GM21447 (cell line): Measurements from ENCODE around the gene AKR1C3.
"Not testable (repeated sequence)": the region's sequence is repeated elsewhere in the genome, so short reads cannot be mapped to it uniquely, and the experiment has no call there.

Source experiments
- ATAC-seq: cut with Tn5 transposase; IDR thresholded peaks from one replicate; pipeline ENCODE4 v1.9.1; 2021; ENCODE audit not compliant: unreplicated experiment

The AKR1C3 gene

GRCh38 chr10:5088703-5089261 lies 5.4 kb upstream of the AKR1C3 start:
- no peak for ATAC-seq

- no peak for ATAC-seq
Observed at GRCh38 chr10:5089865-5090264, 4.3 kb upstream of the AKR1C3 start.

- no peak for ATAC-seq
Observed at GRCh38 chr10:5090551-5090950, 3.7 kb upstream of the AKR1C3 start.

- no peak for ATAC-seq
Observed at GRCh38 chr10:5091196-5091595, 3.0 kb upstream of the AKR1C3 start.

GRCh38 chr10:5092375-5092774 lies 1.8 kb upstream of the AKR1C3 start:
- ATAC-seq = no peak

GRCh38 chr10:5092848-5093790 lies 1.1 kb upstream of the AKR1C3 start:
- no peak for ATAC-seq

- no peak for ATAC-seq
Observed at GRCh38 chr10:5095687-5096086, 1.5 kb downstream of the AKR1C3 start.

- no peak for ATAC-seq
Observed at GRCh38 chr10:5096108-5096507, 1.9 kb downstream of the AKR1C3 start.

- ATAC-seq = not testable (repeated sequence)
Observed at GRCh38 chr10:5102479-5102878, 8.3 kb downstream of the AKR1C3 start.

GRCh38 chr10:5103481-5103880 lies 9.3 kb downstream of the AKR1C3 start:
- no peak for ATAC-seq

- ATAC-seq = no peak
Observed at GRCh38 chr10:5105626-5106025, 11.4 kb downstream of the AKR1C3 start.

- no peak for ATAC-seq
Observed at GRCh38 chr10:5106553-5106952, 12.3 kb downstream of the AKR1C3 start.

- ATAC-seq = no peak
Observed at GRCh38 chr10:5107860-5108526, 13.8 kb downstream of the AKR1C3 start.

- ATAC-seq = no peak
Observed at GRCh38 chr10:5108658-5109416, 14.6 kb downstream of the AKR1C3 start.

- not testable (repeated sequence) for ATAC-seq
Observed at GRCh38 chr10:5109861-5110260, 15.6 kb downstream of the AKR1C3 start.

- no peak for ATAC-seq
Observed at GRCh38 chr10:5116621-5117020, 22.4 kb downstream of the AKR1C3 start.

GRCh38 chr10:5117026-5117425 lies 22.8 kb downstream of the AKR1C3 start:
- ATAC-seq = no peak

GRCh38 chr10:5119997-5120396 lies 25.8 kb downstream of the AKR1C3 start:
- not testable (repeated sequence) for ATAC-seq

- ATAC-seq = no peak
Observed at GRCh38 chr10:5123886-5124285, 29.7 kb downstream of the AKR1C3 start.

GRCh38 chr10:5125315-5126044 lies 31.3 kb downstream of the AKR1C3 start:
- ATAC-seq = no peak
